Measurements from ENCODE around the gene DOCK2.

The DOCK2 gene

DNA sequence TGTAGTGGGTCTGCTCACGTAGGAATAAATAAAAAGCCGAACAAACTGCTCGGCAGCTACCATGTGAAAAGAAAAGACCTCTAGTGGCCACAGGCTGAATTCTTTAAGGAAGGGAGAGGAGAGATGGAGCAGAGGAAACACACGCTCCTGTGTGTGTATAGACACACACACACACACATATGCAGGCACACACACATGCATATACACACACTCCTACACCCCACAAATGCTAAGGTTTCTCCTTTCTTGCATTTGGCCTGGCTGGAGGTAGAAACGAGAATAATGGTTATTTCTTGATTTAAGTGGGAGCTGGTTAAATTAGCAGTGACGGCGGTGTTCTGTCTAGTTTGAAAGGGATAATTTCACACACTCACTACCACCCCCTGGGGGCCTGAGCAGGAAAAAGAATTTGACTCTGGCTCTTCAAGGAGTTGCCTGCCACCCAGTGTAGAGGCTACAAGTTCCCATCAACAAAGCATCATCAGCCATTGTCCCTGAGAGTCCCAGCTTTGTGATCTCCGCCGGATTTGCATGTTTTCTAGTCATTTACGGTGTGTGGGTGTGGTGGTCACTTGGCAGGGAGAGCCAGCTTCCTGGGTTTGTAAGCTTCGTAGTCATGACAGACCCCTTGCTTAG, 343.5 kb downstream of the DOCK2 start, which contains the start of gene INSYN2B:
TSS of gene INSYN2B (minus strand) at position 78 of the 636 bp plus-strand sequence. CDS start 96,597 bp downstream, outside the sequence.
- Histone ChIP-seq H3K27me3 (ENCODE audit: control insufficient read depth, insufficient read depth, low read length) (peaks cover 17% of the 10 kb centered on the region; the same call in 1 of the 2 replicates), H3K9ac (ENCODE audit: low read length) (peak within 1 kb of the TSS; percentile 27), H3K4me1 (ENCODE audit: control insufficient read depth, insufficient read depth, low read length) (peaks cover 44% of the 10 kb centered on the region), H3K4me3 (ENCODE audit: low read depth, low read length) (peak within 1 kb of the TSS; percentile 55), H3K27ac (ENCODE audit: low read depth, low read length) (peak within 1 kb of the TSS; percentile 7; the same call in 1 of the 2 replicates), H3K9me3 (ENCODE audit: control insufficient read depth, insufficient read depth, low read depth, low read length) (no peaks in the 10 kb centered on the region), H3K36me3 (ENCODE audit: control insufficient read depth, insufficient read depth, low read length) (no peaks in the 10 kb centered on the region)

DNA sequence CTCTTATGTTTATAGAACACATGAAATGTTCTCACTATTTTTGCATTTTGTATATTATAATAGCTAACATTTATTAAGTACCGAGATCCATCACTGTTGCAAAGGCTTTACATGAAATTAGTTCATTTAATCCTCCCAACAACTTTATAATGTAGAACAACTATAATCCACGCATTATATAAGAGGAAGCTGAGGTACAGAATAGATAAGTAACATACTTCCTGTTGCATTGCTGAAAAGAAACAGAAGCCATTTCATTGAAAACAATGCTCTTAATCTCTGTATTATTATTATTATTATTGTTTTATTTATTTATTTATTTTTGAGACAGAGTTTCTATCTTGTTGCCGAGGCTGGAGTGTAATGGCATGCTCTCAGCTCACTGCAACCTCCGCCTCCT, 351.1 kb downstream of the DOCK2 start:
- Histone ChIP-seq H3K9ac (ENCODE audit: low read length) (no peak overlapping the region), H3K4me3 (ENCODE audit: low read depth, low read length) (no peak overlapping the region), H3K36me3 (ENCODE audit: control insufficient read depth, insufficient read depth, low read length) (no peaks in the 10 kb centered on the region), H3K9me3 (ENCODE audit: control insufficient read depth, insufficient read depth, low read depth, low read length) (no peaks in the 10 kb centered on the region), H3K27me3 (ENCODE audit: control insufficient read depth, insufficient read depth, low read length) (no peaks in the 10 kb centered on the region), H3K27ac (ENCODE audit: low read depth, low read length) (no peak overlapping the region), H3K4me1 (ENCODE audit: control insufficient read depth, insufficient read depth, low read length) (no peaks in the 10 kb centered on the region; the same call in 1 of the 2 replicates)

DNA sequence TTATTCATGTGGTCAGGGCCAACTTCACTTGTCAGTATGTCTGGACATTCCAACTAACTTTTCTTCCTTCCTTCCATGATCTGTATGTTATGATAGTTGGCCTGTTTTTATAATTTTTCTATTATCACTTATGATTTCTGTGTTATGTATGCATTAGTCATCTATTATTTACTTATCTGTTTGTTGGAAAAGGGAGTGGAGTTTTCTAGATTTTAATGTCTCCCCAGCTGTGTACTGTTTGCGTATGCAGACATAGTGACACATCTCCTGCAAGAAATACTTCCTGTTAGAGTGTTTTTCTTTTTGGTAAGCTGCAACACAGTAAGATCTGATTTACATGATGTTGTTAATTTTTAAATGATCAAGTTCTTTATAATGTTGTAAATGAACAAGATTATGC, 351.9 kb downstream of the DOCK2 start:
- Histone ChIP-seq H3K4me3 (ENCODE audit: low read depth, low read length) (no peak overlapping the region), H3K9ac (ENCODE audit: low read length) (no peak overlapping the region), H3K4me1 (ENCODE audit: control insufficient read depth, insufficient read depth, low read length) (no peaks in the 10 kb centered on the region; the same call in 1 of the 2 replicates), H3K27me3 (ENCODE audit: control insufficient read depth, insufficient read depth, low read length) (no peaks in the 10 kb centered on the region), H3K27ac (ENCODE audit: low read depth, low read length) (no peak overlapping the region), H3K9me3 (ENCODE audit: control insufficient read depth, insufficient read depth, low read depth, low read length) (no peaks in the 10 kb centered on the region), H3K36me3 (ENCODE audit: control insufficient read depth, insufficient read depth, low read length) (no peaks in the 10 kb centered on the region)

DNA sequence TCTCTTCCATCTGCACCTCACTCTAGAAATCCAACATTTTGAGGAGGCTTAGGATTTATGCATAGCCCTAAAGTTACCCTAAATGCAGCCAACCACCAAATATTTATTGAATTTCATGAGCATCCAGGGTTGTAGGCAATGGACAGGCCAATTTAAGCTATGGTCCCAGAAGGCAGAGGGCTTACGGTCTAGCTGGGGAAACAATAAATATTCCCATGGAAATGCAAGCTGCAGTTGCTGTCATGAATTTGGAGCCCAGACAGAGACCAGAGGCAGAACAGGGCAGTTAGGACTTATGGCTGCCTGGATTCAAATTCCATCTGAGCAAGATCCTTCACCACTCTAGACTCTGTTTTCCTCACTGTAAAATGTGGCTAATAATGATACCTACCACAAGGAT, 352.3 kb downstream of the DOCK2 start:
- H3K9me3 ChIP-seq (ENCODE audit: control insufficient read depth, insufficient read depth, low read depth, low read length), result no peaks in the 10 kb centered on the region
- H3K36me3 ChIP-seq (ENCODE audit: control insufficient read depth, insufficient read depth, low read length), result no peaks in the 10 kb centered on the region
- H3K27me3 ChIP-seq (ENCODE audit: control insufficient read depth, insufficient read depth, low read length), result no peaks in the 10 kb centered on the region
- no peak overlapping the region for H3K9ac ChIP-seq (ENCODE audit: low read length)
- H3K4me1 ChIP-seq (ENCODE audit: control insufficient read depth, insufficient read depth, low read length), result no peaks in the 10 kb centered on the region; the same call in 1 of the 2 replicates
- H3K27ac ChIP-seq (ENCODE audit: low read depth, low read length), result no peak overlapping the region
- H3K4me3 ChIP-seq (ENCODE audit: low read depth, low read length), result no peak overlapping the region

DNA sequence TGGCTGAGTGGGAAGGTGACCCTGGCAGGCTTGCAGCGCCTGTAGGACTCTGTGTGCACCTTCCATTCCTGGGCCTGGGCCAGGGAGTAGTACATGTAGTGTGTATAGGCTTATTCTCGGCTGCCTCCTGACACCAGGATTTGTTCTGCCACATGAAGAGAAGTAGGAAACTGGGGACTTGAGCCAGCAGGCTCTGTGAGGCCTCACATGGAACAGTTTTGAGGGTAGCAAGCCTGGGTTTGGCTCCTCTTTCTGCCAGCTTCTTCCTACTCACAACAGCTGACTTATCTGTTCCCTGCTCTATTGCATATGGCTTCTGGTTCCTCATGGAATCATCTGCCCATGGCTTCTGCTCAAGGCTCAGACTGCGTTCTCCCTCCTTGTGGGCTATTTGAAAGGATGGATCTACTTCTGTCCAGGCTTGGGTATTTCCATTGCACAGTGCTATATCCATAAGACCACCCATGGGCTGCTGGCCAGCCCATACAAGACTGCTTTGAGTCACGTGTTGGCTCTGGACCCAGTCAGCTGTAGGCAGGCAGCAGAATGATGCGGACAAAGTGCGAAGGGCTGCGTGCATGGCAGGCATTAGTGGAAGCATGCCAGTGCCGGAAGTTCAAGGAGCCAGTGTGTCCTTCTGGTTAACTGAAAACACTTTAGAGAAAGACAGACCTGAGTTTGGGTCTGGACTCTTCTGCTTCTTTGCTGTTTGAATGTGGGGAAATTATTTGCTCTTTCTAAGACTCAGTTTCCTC, 354.2 kb downstream of the DOCK2 start:
- no peaks in the 10 kb centered on the region for H3K27me3 ChIP-seq (ENCODE audit: control insufficient read depth, insufficient read depth, low read length)
- H3K9me3 ChIP-seq (ENCODE audit: control insufficient read depth, insufficient read depth, low read depth, low read length), result no peaks in the 10 kb centered on the region
- H3K4me3 ChIP-seq (ENCODE audit: low read depth, low read length), result no peak overlapping the region
- no peaks in the 10 kb centered on the region; the same call in 1 of the 2 replicates for H3K4me1 ChIP-seq (ENCODE audit: control insufficient read depth, insufficient read depth, low read length)
- H3K27ac ChIP-seq (ENCODE audit: low read depth, low read length), result no peak overlapping the region
- no peaks in the 10 kb centered on the region for H3K36me3 ChIP-seq (ENCODE audit: control insufficient read depth, insufficient read depth, low read length)
- no peak overlapping the region for H3K9ac ChIP-seq (ENCODE audit: low read length)

DNA sequence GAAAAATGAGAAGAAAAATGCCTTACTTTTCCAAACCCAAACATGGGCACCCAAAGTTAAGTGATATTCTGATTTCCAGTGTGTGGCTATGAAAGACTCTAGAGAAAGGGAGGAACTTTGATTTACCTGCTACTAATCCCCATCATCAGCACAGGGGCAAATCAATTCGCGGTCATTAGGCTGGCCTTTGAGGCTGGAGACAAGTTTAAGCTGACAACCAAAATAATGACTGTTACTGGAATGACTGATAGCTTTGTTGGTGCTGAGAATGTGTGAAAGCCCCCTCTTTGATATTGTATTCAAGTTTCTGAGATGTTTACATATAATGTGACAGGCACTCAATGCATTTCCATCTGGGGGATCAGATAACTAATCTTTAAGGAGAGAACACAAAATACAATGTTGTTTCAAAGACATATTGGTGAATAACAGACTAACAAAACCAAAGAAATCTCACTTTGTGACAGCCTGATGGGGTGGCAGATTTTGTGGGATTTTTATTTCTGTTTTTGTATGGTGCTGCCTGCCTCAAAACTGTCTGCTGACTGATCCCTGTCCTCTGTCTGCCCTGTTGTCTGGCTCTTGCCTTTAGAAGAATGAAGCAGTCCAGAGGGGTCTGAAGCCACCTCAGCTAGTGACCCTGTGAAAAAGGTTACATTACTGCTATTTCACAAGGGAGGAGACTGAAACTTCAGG, 355.9 kb downstream of the DOCK2 start:
- no peak overlapping the region for H3K27ac ChIP-seq (ENCODE audit: low read depth, low read length)

DNA sequence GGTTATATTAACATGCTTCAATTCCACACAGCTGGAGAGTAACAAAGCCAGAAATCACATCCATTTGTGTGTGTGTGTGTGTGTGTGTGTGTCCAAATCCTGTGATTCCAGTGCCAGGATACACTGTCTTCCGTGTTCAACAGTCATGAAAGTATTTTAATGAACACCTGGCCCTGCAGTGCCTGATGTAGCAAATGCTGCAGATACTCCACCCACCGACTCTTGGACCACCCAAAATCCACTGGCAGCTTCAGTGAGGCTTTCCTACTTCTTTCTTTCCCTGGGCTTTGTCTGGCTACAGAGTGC, 356.4 kb downstream of the DOCK2 start:
- Histone ChIP-seq H3K4me3 (ENCODE audit: low read depth, low read length) (no peak overlapping the region), H3K4me1 (ENCODE audit: control insufficient read depth, insufficient read depth, low read length) (peaks cover 2% of the 10 kb centered on the region; the same call in 1 of the 2 replicates), H3K27ac (ENCODE audit: low read depth, low read length) (no peak overlapping the region), H3K36me3 (ENCODE audit: control insufficient read depth, insufficient read depth, low read length) (no peaks in the 10 kb centered on the region), H3K9me3 (ENCODE audit: control insufficient read depth, insufficient read depth, low read depth, low read length) (no peaks in the 10 kb centered on the region), H3K9ac (ENCODE audit: low read length) (no peak overlapping the region), H3K27me3 (ENCODE audit: control insufficient read depth, insufficient read depth, low read length) (no peaks in the 10 kb centered on the region)

More for the DNA sequence above, 355.9 kb downstream of the DOCK2 start:
- Histone ChIP-seq H3K4me3 (ENCODE audit: low read depth, low read length) (no peak overlapping the region), H3K27me3 (ENCODE audit: control insufficient read depth, insufficient read depth, low read length) (no peaks in the 10 kb centered on the region), H3K36me3 (ENCODE audit: control insufficient read depth, insufficient read depth, low read length) (no peaks in the 10 kb centered on the region), H3K9me3 (ENCODE audit: control insufficient read depth, insufficient read depth, low read depth, low read length) (no peaks in the 10 kb centered on the region), H3K4me1 (ENCODE audit: control insufficient read depth, insufficient read depth, low read length) (peaks cover 2% of the 10 kb centered on the region; the same call in 1 of the 2 replicates), H3K9ac (ENCODE audit: low read length) (no peak overlapping the region)

DNA sequence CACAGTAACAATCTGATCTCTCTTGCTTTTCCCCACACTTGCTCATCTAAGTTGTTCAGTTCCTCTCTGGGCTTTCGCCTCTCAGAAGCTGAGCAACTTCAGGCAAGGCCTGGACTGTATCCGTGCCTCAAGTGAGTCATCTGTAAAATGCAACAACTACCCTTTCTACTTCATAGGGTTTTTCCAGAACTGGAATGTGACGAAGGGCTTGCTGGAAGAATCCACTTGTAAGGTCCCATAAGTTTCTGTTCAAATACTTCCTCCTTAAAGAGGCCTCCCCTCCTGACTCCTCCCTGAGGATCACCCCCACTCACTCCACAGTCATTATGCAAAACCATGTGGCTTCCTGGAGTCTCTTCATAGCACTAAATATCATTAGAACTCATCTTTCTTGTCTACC, 360.7 kb downstream of the DOCK2 start:
- H3K9me3 ChIP-seq (ENCODE audit: control insufficient read depth, insufficient read depth, low read depth, low read length), result no peaks in the 10 kb centered on the region
- no peak overlapping the region for H3K27ac ChIP-seq (ENCODE audit: low read depth, low read length)
- H3K36me3 ChIP-seq (ENCODE audit: control insufficient read depth, insufficient read depth, low read length), result no peaks in the 10 kb centered on the region
- H3K4me1 ChIP-seq (ENCODE audit: control insufficient read depth, insufficient read depth, low read length), result peaks cover 2% of the 10 kb centered on the region; the same call in 1 of the 2 replicates
- H3K4me3 ChIP-seq (ENCODE audit: low read depth, low read length), result no peak overlapping the region
- peak overlapping the region; percentile 16 for H3K9ac ChIP-seq (ENCODE audit: low read length)
- no peaks in the 10 kb centered on the region for H3K27me3 ChIP-seq (ENCODE audit: control insufficient read depth, insufficient read depth, low read length)

DNA sequence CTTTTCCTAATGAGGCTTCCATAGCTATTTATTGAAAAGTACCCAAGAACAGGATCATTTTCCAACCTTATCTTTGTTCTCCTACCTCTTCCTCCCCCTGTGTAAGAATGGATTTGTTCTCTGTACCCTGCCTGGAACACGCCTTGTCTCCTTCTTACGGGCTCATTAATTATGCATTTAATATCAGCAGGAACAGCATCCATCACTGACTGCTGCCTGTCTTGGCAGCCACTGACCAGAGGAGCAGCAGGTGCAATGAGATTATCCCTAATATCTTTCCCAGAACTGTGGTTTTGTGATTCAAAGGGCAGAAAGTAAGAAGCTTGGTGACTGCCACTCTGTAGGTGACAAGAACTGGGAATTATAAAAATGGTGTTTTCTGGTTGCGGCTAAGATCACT, 362.5 kb downstream of the DOCK2 start:
- Histone ChIP-seq H3K36me3 (ENCODE audit: control insufficient read depth, insufficient read depth, low read length) (no peaks in the 10 kb centered on the region), H3K9me3 (ENCODE audit: control insufficient read depth, insufficient read depth, low read depth, low read length) (no peaks in the 10 kb centered on the region), H3K4me1 (ENCODE audit: control insufficient read depth, insufficient read depth, low read length) (0 out of 2 replicates have a peak, but pooled peaks cover 2% of the 10 kb centered on the region), H3K9ac (ENCODE audit: low read length) (no peak overlapping the region), H3K4me3 (ENCODE audit: low read depth, low read length) (no peak overlapping the region), H3K27ac (ENCODE audit: low read depth, low read length) (no peak overlapping the region), H3K27me3 (ENCODE audit: control insufficient read depth, insufficient read depth, low read length) (no peaks in the 10 kb centered on the region)

DNA sequence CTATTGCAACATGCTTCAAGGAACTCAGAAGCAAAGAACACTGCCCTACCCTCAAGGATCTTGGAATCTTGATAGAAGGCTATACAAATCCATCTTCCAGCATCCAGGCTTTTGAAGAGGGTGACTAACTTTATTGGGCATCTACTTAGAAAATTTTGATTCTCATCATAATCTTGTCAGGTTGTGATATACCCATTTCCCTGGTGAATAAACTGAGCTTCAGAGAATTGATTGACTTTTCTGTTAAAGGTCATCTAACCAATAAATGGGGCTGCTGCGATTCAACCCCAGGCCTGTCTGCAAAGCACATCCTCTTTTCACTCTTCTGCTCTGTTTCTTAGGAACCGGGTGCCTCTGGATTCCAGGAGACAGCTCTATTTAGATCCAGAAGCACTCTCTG, 363.1 kb downstream of the DOCK2 start:
- H3K27ac ChIP-seq (ENCODE audit: low read depth, low read length), result no peak overlapping the region
- H3K36me3 ChIP-seq (ENCODE audit: control insufficient read depth, insufficient read depth, low read length), result no peaks in the 10 kb centered on the region
- H3K4me1 ChIP-seq (ENCODE audit: control insufficient read depth, insufficient read depth, low read length), result 0 out of 2 replicates have a peak, but pooled peaks cover 2% of the 10 kb centered on the region
- H3K27me3 ChIP-seq (ENCODE audit: control insufficient read depth, insufficient read depth, low read length), result no peaks in the 10 kb centered on the region
- no peak overlapping the region for H3K4me3 ChIP-seq (ENCODE audit: low read depth, low read length)
- no peaks in the 10 kb centered on the region for H3K9me3 ChIP-seq (ENCODE audit: control insufficient read depth, insufficient read depth, low read depth, low read length)
- no peak overlapping the region for H3K9ac ChIP-seq (ENCODE audit: low read length)

DNA sequence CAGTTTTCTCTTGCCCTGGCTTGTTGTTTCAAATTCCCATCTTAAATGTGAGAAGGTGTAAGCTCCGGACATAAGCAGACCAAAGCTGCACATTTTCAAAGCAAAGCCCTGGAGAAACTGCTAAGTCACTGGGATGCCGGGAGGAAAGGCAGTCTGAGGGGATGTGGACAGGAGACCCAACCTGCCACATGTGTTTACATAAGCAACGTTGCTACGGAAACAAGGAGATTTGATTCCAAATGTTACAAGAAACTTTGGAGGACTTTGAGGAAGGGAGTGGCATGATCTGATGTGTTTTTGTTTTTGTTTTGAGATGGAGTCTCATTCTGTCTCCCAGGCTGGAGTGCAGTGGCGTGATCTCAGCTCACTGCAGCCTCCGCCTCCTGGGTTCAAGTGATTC, 368.9 kb downstream of the DOCK2 start:
- no peak overlapping the region for H3K9ac ChIP-seq (ENCODE audit: low read length)
- no peak overlapping the region for H3K4me3 ChIP-seq (ENCODE audit: low read depth, low read length)
- H3K9me3 ChIP-seq (ENCODE audit: control insufficient read depth, insufficient read depth, low read depth, low read length), result no peaks in the 10 kb centered on the region
- no peaks in the 10 kb centered on the region for H3K27me3 ChIP-seq (ENCODE audit: control insufficient read depth, insufficient read depth, low read length)
- no peaks in the 10 kb centered on the region; the same call in 1 of the 2 replicates for H3K4me1 ChIP-seq (ENCODE audit: control insufficient read depth, insufficient read depth, low read length)
- no peak overlapping the region for H3K27ac ChIP-seq (ENCODE audit: low read depth, low read length)
- H3K36me3 ChIP-seq (ENCODE audit: control insufficient read depth, insufficient read depth, low read length), result no peaks in the 10 kb centered on the region

Data from HUES6 (cell line).